Measurements from ENCODE around the gene CHRNA5.
"Not testable (repeated sequence)": the region's sequence is repeated elsewhere in the genome, so short reads cannot be mapped to it uniquely, and the experiment has no call there.

The CHRNA5 gene

GRCh38 chr15:78550815-78551214, 14.5 kb upstream of the CHRNA5 start:
- DNase-seq (ENCODE audit: extremely low read depth, low read depth) = no peak
- TF ChIP-seq CTCF (IDR thresholded peaks at IDR 0.05; ENCODE audit: low read depth, low read length) = no peak

- no peak for DNase-seq (ENCODE audit: extremely low read depth, low read depth)
- no peak for TF ChIP-seq CTCF (IDR thresholded peaks at IDR 0.05; ENCODE audit: low read depth, low read length)
These were observed 13.4 kb upstream of the CHRNA5 start for GRCh38 chr15:78551902-78552301.

GRCh38 chr15:78552597-78552996, 12.7 kb upstream of the CHRNA5 start:
- no peak for DNase-seq (ENCODE audit: extremely low read depth, low read depth)
- TF ChIP-seq CTCF (IDR thresholded peaks at IDR 0.05; ENCODE audit: low read depth, low read length) = no peak

- not testable (repeated sequence) for DNase-seq (ENCODE audit: extremely low read depth, low read depth)
These were observed 5.1 kb upstream of the CHRNA5 start for GRCh38 chr15:78560201-78560600.

GRCh38 chr15:78561490-78561889, 3.8 kb upstream of the CHRNA5 start:
- TF ChIP-seq CTCF (IDR thresholded peaks at IDR 0.05; ENCODE audit: low read depth, low read length) = no peak
- DNase-seq (ENCODE audit: extremely low read depth, low read depth) = no peak

GRCh38 chr15:78563092-78563491, 2.2 kb upstream of the CHRNA5 start:
- DNase-seq (ENCODE audit: extremely low read depth, low read depth) = no peak
- no peak for TF ChIP-seq CTCF (IDR thresholded peaks at IDR 0.05; ENCODE audit: low read depth, low read length)

- no peak for TF ChIP-seq CTCF (IDR thresholded peaks at IDR 0.05; ENCODE audit: low read depth, low read length)
- DNase-seq (ENCODE audit: extremely low read depth, low read depth) = no peak
These were observed 600 bp upstream of the CHRNA5 start for GRCh38 chr15:78564743-78565096.

- no peak for DNase-seq (ENCODE audit: extremely low read depth, low read depth)
- TF ChIP-seq CTCF (IDR thresholded peaks at IDR 0.05; ENCODE audit: low read depth, low read length) = no peak; the same call in 1 of the 2 replicates
These were observed 843 bp downstream of the CHRNA5 start for GRCh38 chr15:78565951-78566774.
